Activated naive CD8-positive, alpha-beta T cell treated with anti-CD3 and anti-CD28 coated beads, Interleukin-2, amount 50 U/mL, for 24 hours (primary cell): ENCODE measurements around the gene EGFL6.

Experiments used
- ATAC-seq: fragments of 150-1000 bp; cut with Tn5 transposase; one replicate; pipeline ENCODE4 v1.10.0; 2021
- DNase-seq: peaks from one replicate; pipeline ENCODE4 v3.0.0; 2021
- H3K27ac Mint-ChIP-seq: one replicate; pipeline ENCODE4 v1.8.0; 2021; ENCODE audit warnings: mild to moderate bottlenecking, mixed read lengths
- H3K27me3 Mint-ChIP-seq: one replicate; pipeline ENCODE4 v1.8.0; 2021; ENCODE audit warnings: mixed read lengths
- H3K36me3 Mint-ChIP-seq: one replicate; pipeline ENCODE4 v1.8.0; 2021; ENCODE audit warnings: low read depth, mixed read lengths
- H3K4me1 Mint-ChIP-seq: one replicate; pipeline ENCODE4 v1.8.0; 2021; ENCODE audit warnings: mixed read lengths
- H3K4me3 Mint-ChIP-seq: one replicate; pipeline ENCODE4 v1.8.0; 2021; ENCODE audit warnings: mild to moderate bottlenecking, moderate library complexity, mixed read lengths
- H3K9me3 Mint-ChIP-seq: one replicate; pipeline ENCODE4 v1.8.0; 2021; ENCODE audit warnings: mixed read lengths

Gene EGFL6

GRCh38 chrX:13565511-13565910 lies 3.9 kb upstream of the EGFL6 start:
- no peaks in the 10 kb centered on the region for H3K36me3 Mint-ChIP-seq
- no peak overlapping the region for H3K27ac Mint-ChIP-seq
- no peak for ATAC-seq
- DNase-seq, result no peak
- H3K4me3 Mint-ChIP-seq, result no peak overlapping the region
- peaks cover 30% of the 10 kb centered on the region for H3K27me3 Mint-ChIP-seq
- H3K4me1 Mint-ChIP-seq, result peaks cover 11% of the 10 kb centered on the region
- no peaks in the 10 kb centered on the region for H3K9me3 Mint-ChIP-seq

- no peak for DNase-seq
- peaks cover 32% of the 10 kb centered on the region for H3K27me3 Mint-ChIP-seq
- ATAC-seq, result no peak
- H3K4me1 Mint-ChIP-seq, result peaks cover 11% of the 10 kb centered on the region
- H3K9me3 Mint-ChIP-seq, result no peaks in the 10 kb centered on the region
- H3K27ac Mint-ChIP-seq, result no peak overlapping the region
- peak overlapping the region; percentile 11 for H3K4me3 Mint-ChIP-seq
- no peaks in the 10 kb centered on the region for H3K36me3 Mint-ChIP-seq
Measured at GRCh38 chrX:13570261-13570605, 832 bp downstream of the EGFL6 start.

- H3K27ac Mint-ChIP-seq, result no peak overlapping the region
- peaks cover 8% of the 10 kb centered on the region for H3K4me1 Mint-ChIP-seq
- H3K4me3 Mint-ChIP-seq, result no peak overlapping the region
- H3K36me3 Mint-ChIP-seq, result no peaks in the 10 kb centered on the region
- H3K27me3 Mint-ChIP-seq, result peaks cover 28% of the 10 kb centered on the region
- no peak for DNase-seq
- H3K9me3 Mint-ChIP-seq, result no peaks in the 10 kb centered on the region
- no peak for ATAC-seq
Measured at GRCh38 chrX:13571136-13571535, 1.7 kb downstream of the EGFL6 start.

GRCh38 chrX:13574600-13574999 lies 5.2 kb downstream of the EGFL6 start:
- Mint-ChIP-seq H3K27ac (no peak overlapping the region), H3K36me3 (no peaks in the 10 kb centered on the region), H3K27me3 (peaks cover 9% of the 10 kb centered on the region), H3K4me1 (peaks cover 6% of the 10 kb centered on the region), H3K4me3 (no peak overlapping the region), H3K9me3 (no peaks in the 10 kb centered on the region)
- DNase-seq (no peak), ATAC-seq (no peak)

GRCh38 chrX:13579661-13580060 lies 10.3 kb downstream of the EGFL6 start:
- ATAC-seq (no peak), DNase-seq (no peak)
- Mint-ChIP-seq H3K27me3 (peaks cover 16% of the 10 kb centered on the region), H3K4me1 (no peaks in the 10 kb centered on the region), H3K27ac (no peak overlapping the region), H3K4me3 (no peak overlapping the region), H3K36me3 (no peaks in the 10 kb centered on the region), H3K9me3 (no peaks in the 10 kb centered on the region)

- Mint-ChIP-seq H3K36me3 (no peaks in the 10 kb centered on the region), H3K9me3 (no peaks in the 10 kb centered on the region), H3K4me1 (no peaks in the 10 kb centered on the region), H3K27me3 (peaks cover 17% of the 10 kb centered on the region), H3K4me3 (no peak overlapping the region), H3K27ac (no peak overlapping the region)
- no peak for DNase-seq
- no peak for ATAC-seq
Measured at GRCh38 chrX:13581554-13581953, 12.2 kb downstream of the EGFL6 start.

- ATAC-seq (no peak), DNase-seq (no peak)
- no peak overlapping the region for H3K4me3 Mint-ChIP-seq
- no peaks in the 10 kb centered on the region for H3K4me1 Mint-ChIP-seq
- H3K27me3 Mint-ChIP-seq, result peaks cover 12% of the 10 kb centered on the region
- no peaks in the 10 kb centered on the region for H3K9me3 Mint-ChIP-seq
- H3K27ac Mint-ChIP-seq, result no peak overlapping the region
- no peaks in the 10 kb centered on the region for H3K36me3 Mint-ChIP-seq
Measured at GRCh38 chrX:13587786-13588477, 18.5 kb downstream of the EGFL6 start.

- Mint-ChIP-seq H3K9me3 (no peaks in the 10 kb centered on the region), H3K27ac (no peak overlapping the region), H3K4me3 (no peak overlapping the region), H3K36me3 (no peaks in the 10 kb centered on the region), H3K4me1 (no peaks in the 10 kb centered on the region), H3K27me3 (peaks cover 7% of the 10 kb centered on the region)
- ATAC-seq (no peak), DNase-seq (no peak)
Measured at GRCh38 chrX:13590207-13590606, 20.8 kb downstream of the EGFL6 start.

GRCh38 chrX:13590914-13591313 lies 21.5 kb downstream of the EGFL6 start:
- Mint-ChIP-seq H3K27ac (no peak overlapping the region), H3K4me1 (no peaks in the 10 kb centered on the region), H3K36me3 (no peaks in the 10 kb centered on the region), H3K9me3 (no peaks in the 10 kb centered on the region), H3K27me3 (peaks cover 7% of the 10 kb centered on the region), H3K4me3 (no peak overlapping the region)
- no peak for ATAC-seq
- DNase-seq, result no peak

GRCh38 chrX:13597874-13598273 lies 28.5 kb downstream of the EGFL6 start:
- H3K27me3 Mint-ChIP-seq, result peaks cover 2% of the 10 kb centered on the region
- peaks cover 2% of the 10 kb centered on the region for H3K4me1 Mint-ChIP-seq
- DNase-seq (no peak), ATAC-seq (no peak)
- no peak overlapping the region for H3K27ac Mint-ChIP-seq
- H3K9me3 Mint-ChIP-seq, result no peaks in the 10 kb centered on the region
- no peaks in the 10 kb centered on the region for H3K36me3 Mint-ChIP-seq
- H3K4me3 Mint-ChIP-seq, result no peak overlapping the region

GRCh38 chrX:13598877-13599276 lies 29.5 kb downstream of the EGFL6 start:
- no peaks in the 10 kb centered on the region for H3K9me3 Mint-ChIP-seq
- H3K4me3 Mint-ChIP-seq, result no peak overlapping the region
- ATAC-seq, result no peak
- H3K36me3 Mint-ChIP-seq, result no peaks in the 10 kb centered on the region
- H3K27me3 Mint-ChIP-seq, result peaks cover 2% of the 10 kb centered on the region
- H3K4me1 Mint-ChIP-seq, result peaks cover 2% of the 10 kb centered on the region
- H3K27ac Mint-ChIP-seq, result no peak overlapping the region
- no peak for DNase-seq

- H3K36me3 Mint-ChIP-seq, result no peaks in the 10 kb centered on the region
- DNase-seq (no peak), ATAC-seq (no peak)
- H3K4me1 Mint-ChIP-seq, result peaks cover 2% of the 10 kb centered on the region
- no peaks in the 10 kb centered on the region for H3K9me3 Mint-ChIP-seq
- H3K27me3 Mint-ChIP-seq, result peaks cover 2% of the 10 kb centered on the region
- no peak overlapping the region for H3K27ac Mint-ChIP-seq
- no peak overlapping the region for H3K4me3 Mint-ChIP-seq
Measured at GRCh38 chrX:13599491-13599890, 30.1 kb downstream of the EGFL6 start.

GRCh38 chrX:13605611-13606010 lies 36.2 kb downstream of the EGFL6 start:
- Mint-ChIP-seq H3K27ac (no peak overlapping the region), H3K36me3 (no peaks in the 10 kb centered on the region), H3K4me1 (no peaks in the 10 kb centered on the region), H3K4me3 (no peak overlapping the region), H3K9me3 (no peaks in the 10 kb centered on the region), H3K27me3 (peaks cover 2% of the 10 kb centered on the region)
- DNase-seq (no peak), ATAC-seq (no peak)

GRCh38 chrX:13607331-13607995 lies 38.1 kb downstream of the EGFL6 start:
- Mint-ChIP-seq H3K36me3 (no peaks in the 10 kb centered on the region), H3K9me3 (no peaks in the 10 kb centered on the region), H3K4me3 (no peak overlapping the region), H3K27me3 (no peaks in the 10 kb centered on the region), H3K27ac (no peak overlapping the region), H3K4me1 (no peaks in the 10 kb centered on the region)
- DNase-seq (no peak), ATAC-seq (no peak)

- Mint-ChIP-seq H3K4me1 (no peaks in the 10 kb centered on the region), H3K9me3 (no peaks in the 10 kb centered on the region), H3K4me3 (no peak overlapping the region), H3K36me3 (no peaks in the 10 kb centered on the region), H3K27me3 (no peaks in the 10 kb centered on the region), H3K27ac (no peak overlapping the region)
- DNase-seq, result no peak
- ATAC-seq, result no peak
Measured at GRCh38 chrX:13607996-13608365, 38.6 kb downstream of the EGFL6 start.

- Mint-ChIP-seq H3K27ac (no peak overlapping the region), H3K9me3 (no peaks in the 10 kb centered on the region), H3K4me3 (no peak overlapping the region), H3K36me3 (no peaks in the 10 kb centered on the region), H3K4me1 (peaks cover 3% of the 10 kb centered on the region), H3K27me3 (no peaks in the 10 kb centered on the region)
- ATAC-seq (no peak), DNase-seq (no peak)
Measured at GRCh38 chrX:13614154-13614553, 44.8 kb downstream of the EGFL6 start.
